SHP77 treated with DMSO at 0.1 percent for 48 hours (cell line): ENCODE results near the gene ZC3H4.
"Not testable (repeated sequence)": the region's sequence is repeated elsewhere in the genome, so short reads cannot be mapped to it uniquely, and the experiment has no call there.

Source experiments
- DNase-seq: peaks from one replicate; lab custom pipeline; 2025; lab: John Stamatoyannopoulos, UW

ZC3H4 gene

GRCh38 chr19:47107953-47108746, 5.4 kb downstream of the ZC3H4 start:
- no peak for DNase-seq

- no peak for DNase-seq
These were observed 6.2 kb downstream of the ZC3H4 start for GRCh38 chr19:47107202-47107952.

- no peak for DNase-seq
These were observed 6.8 kb downstream of the ZC3H4 start for GRCh38 chr19:47106821-47107201.

GRCh38 chr19:47105874-47106273, 7.7 kb downstream of the ZC3H4 start:
- no peak for DNase-seq

GRCh38 chr19:47104680-47105079, 8.9 kb downstream of the ZC3H4 start:
- DNase-seq, result no peak

GRCh38 chr19:47102346-47103060, 11.1 kb downstream of the ZC3H4 start:
- no peak for DNase-seq

GRCh38 chr19:47101116-47101515, 12.5 kb downstream of the ZC3H4 start:
- not testable (repeated sequence) for DNase-seq

- DNase-seq, result no peak
These were observed 13.3 kb downstream of the ZC3H4 start for GRCh38 chr19:47100290-47100689.

- DNase-seq, result no peak
These were observed 14.0 kb downstream of the ZC3H4 start for GRCh38 chr19:47099576-47100050.

GRCh38 chr19:47098608-47099007, 15.0 kb downstream of the ZC3H4 start:
- no peak for DNase-seq

GRCh38 chr19:47097396-47098201, 16.0 kb downstream of the ZC3H4 start:
- no peak for DNase-seq

- no peak for DNase-seq
These were observed 16.9 kb downstream of the ZC3H4 start for GRCh38 chr19:47096721-47097120.

GRCh38 chr19:47096100-47096704, 17.4 kb downstream of the ZC3H4 start:
- no peak for DNase-seq

- no peak for DNase-seq
These were observed 18.0 kb downstream of the ZC3H4 start for GRCh38 chr19:47095476-47096099.

GRCh38 chr19:47094557-47095475, 18.8 kb downstream of the ZC3H4 start:
- DNase-seq, result no peak

- no peak for DNase-seq
These were observed 19.7 kb downstream of the ZC3H4 start for GRCh38 chr19:47093841-47094240.

- DNase-seq, result no peak
These were observed 20.3 kb downstream of the ZC3H4 start for GRCh38 chr19:47093254-47093653.

GRCh38 chr19:47089767-47090350, 23.7 kb downstream of the ZC3H4 start:
- no peak for DNase-seq

- no peak for DNase-seq
These were observed 27.3 kb downstream of the ZC3H4 start for GRCh38 chr19:47086280-47086679.
